GM21528 (cell line): Measurements from ENCODE around the gene CATSPER1.
A peak's percentile ranks its signal among the peaks of the same experiment; 100 is the strongest.

Source experiments
- ATAC-seq: cut with Tn5 transposase; IDR thresholded peaks from one replicate; pipeline ENCODE4 v1.9.1; 2021; ENCODE audit warnings: mild to moderate bottlenecking, moderate library complexity; ENCODE audit not compliant: unreplicated experiment, low FRiP score

CATSPER1 gene

GRCh38 chr11:66006134-66006890 lies 20.0 kb downstream of the CATSPER1 start:
- no peak for ATAC-seq

- no peak for ATAC-seq
Measured at GRCh38 chr11:66004186-66004585, 22.1 kb downstream of the CATSPER1 start.

- no peak for ATAC-seq
Measured at GRCh38 chr11:66003291-66003690, 23.0 kb downstream of the CATSPER1 start.

GRCh38 chr11:66002648-66003225 lies 23.5 kb downstream of the CATSPER1 start:
- ATAC-seq, result peak; percentile 40

GRCh38 chr11:66001942-66002647 lies 24.2 kb downstream of the CATSPER1 start, which contains the start of the genes BANF1 and EIF1AD:
Gene BANF1 (plus strand): TSS chr11:66002503. CDS start chr11:66003251, 748 bp downstream.
Gene EIF1AD (minus strand): TSS chr11:66002157. CDS start chr11:66000389, 1,768 bp downstream.
- ATAC-seq, result peak; percentile 70

- no peak for ATAC-seq
Measured at GRCh38 chr11:65997286-65997685, 29.0 kb downstream of the CATSPER1 start.

GRCh38 chr11:65992056-65992455 lies 34.2 kb downstream of the CATSPER1 start:
- ATAC-seq, result no peak

- ATAC-seq, result no peak
Measured at GRCh38 chr11:65988791-65989592, 37.3 kb downstream of the CATSPER1 start.

- no peak for ATAC-seq
Measured at GRCh38 chr11:65987336-65987735, 38.9 kb downstream of the CATSPER1 start.

- no peak for ATAC-seq
Measured at GRCh38 chr11:65983589-65983987, 42.7 kb downstream of the CATSPER1 start.

- ATAC-seq, result no peak
Measured at GRCh38 chr11:65982824-65983588, 43.3 kb downstream of the CATSPER1 start.

- ATAC-seq, result no peak
Measured at GRCh38 chr11:65981972-65982823, 44.1 kb downstream of the CATSPER1 start.

- no peak for ATAC-seq
Measured at GRCh38 chr11:65981101-65981740, 45.1 kb downstream of the CATSPER1 start.

- no peak for ATAC-seq
Measured at GRCh38 chr11:65979261-65979759, 47.0 kb downstream of the CATSPER1 start.

- ATAC-seq, result no peak
Measured at GRCh38 chr11:65978391-65979238, 47.7 kb downstream of the CATSPER1 start.

GRCh38 chr11:65977621-65978390 lies 48.5 kb downstream of the CATSPER1 start:
- ATAC-seq, result no peak
